ENCODE results near the gene PRL. TPM values are rescaled to one million over a fixed set of nuclear protein-coding genes. Genes with fewer than 3 reads are reported as not detected.

The PRL gene
- total and polyA plus RNA-seq, 3 donors from 2014 or later = 0.63 to 2.4 TPM; not detected in 1

GRCh38 chr6:22250486-22250885 is 46.4 kb downstream of the PRL start:
- Histone ChIP-seq H3K4me1 (no peaks in the 10 kb centered on the region), H3K27ac (no peak overlapping the region), H3K9me3 (no peaks in the 10 kb centered on the region), H3K36me3 (ENCODE audit: low read depth, missing control alignments) (no peaks in the 10 kb centered on the region), H3K4me3 (no peak overlapping the region), H3K27me3 (no peaks in the 10 kb centered on the region)
- 43 to 53% methylated on average over 1 of the region's 1 CpG for WGBS, 2 donors
- DNase-seq = no peak
- TF ChIP-seq POLR2A (IDR thresholded peaks at IDR 0.05) = no peak
- TF ChIP-seq CTCF (IDR thresholded peaks at IDR 0.05) = no peak
- intact Hi-C loops (cut with DNase I; ENCODE audit: low total_unique reads) = no loop called here

GRCh38 chr6:22249711-22250350 is 47.0 kb downstream of the PRL start:
- H3K4me1 ChIP-seq = no peaks in the 10 kb centered on the region
- H3K36me3 ChIP-seq (ENCODE audit: low read depth, missing control alignments) = no peaks in the 10 kb centered on the region
- whole genome bisulfite sequencing, 2 donors = 80 to 84% methylated on average over 9 of the region's 9 CpGs
- no peak for TF ChIP-seq CTCF (IDR thresholded peaks at IDR 0.05)
- TF ChIP-seq POLR2A (IDR thresholded peaks at IDR 0.05) = no peak
- no peaks in the 10 kb centered on the region for H3K9me3 ChIP-seq
- intact Hi-C loops (cut with DNase I; ENCODE audit: low total_unique reads) = no loop called here
- DNase-seq = no peak
- H3K27ac ChIP-seq = no peak overlapping the region
- no peaks in the 10 kb centered on the region for H3K27me3 ChIP-seq
- H3K4me3 ChIP-seq = no peak overlapping the region

GRCh38 chr6:22248513-22249308 is 48.1 kb downstream of the PRL start:
- WGBS, 2 donors = 83 to 87% methylated on average over 6 of the region's 6 CpGs
- no peaks in the 10 kb centered on the region for H3K9me3 ChIP-seq

GRCh38 chr6:22247916-22248482 is 48.8 kb downstream of the PRL start:
- Histone ChIP-seq H3K36me3 (ENCODE audit: low read depth, missing control alignments) (no peaks in the 10 kb centered on the region), H3K27me3 (no peaks in the 10 kb centered on the region), H3K9me3 (no peaks in the 10 kb centered on the region), H3K27ac (no peak overlapping the region), H3K4me3 (no peak overlapping the region), H3K4me1 (no peaks in the 10 kb centered on the region)
- intact Hi-C loops (cut with DNase I; ENCODE audit: low total_unique reads) = no loop called here
- DNase-seq = no peak
- 82 to 85% methylated on average over 4 of the region's 4 CpGs for WGBS, 2 donors
- TF ChIP-seq POLR2A (IDR thresholded peaks at IDR 0.05) (no peak), CTCF (IDR thresholded peaks at IDR 0.05) (no peak)

More at GRCh38 chr6:22248513-22249308, 48.1 kb downstream of the PRL start:
- no peaks in the 10 kb centered on the region for H3K36me3 ChIP-seq (ENCODE audit: low read depth, missing control alignments)
- TF ChIP-seq CTCF (IDR thresholded peaks at IDR 0.05) = no peak
- H3K4me1 ChIP-seq = no peaks in the 10 kb centered on the region
- H3K27me3 ChIP-seq = no peaks in the 10 kb centered on the region
- no peak overlapping the region for H3K4me3 ChIP-seq
- no peak for DNase-seq
- intact Hi-C loops (cut with DNase I; ENCODE audit: low total_unique reads) = no loop called here
- H3K27ac ChIP-seq = no peak overlapping the region
